ENCODE results near the gene GRB10.
"Not testable (repeated sequence)": the region's sequence is repeated elsewhere in the genome, so short reads cannot be mapped to it uniquely, and the experiment has no call there.

The GRB10 gene

DNA sequence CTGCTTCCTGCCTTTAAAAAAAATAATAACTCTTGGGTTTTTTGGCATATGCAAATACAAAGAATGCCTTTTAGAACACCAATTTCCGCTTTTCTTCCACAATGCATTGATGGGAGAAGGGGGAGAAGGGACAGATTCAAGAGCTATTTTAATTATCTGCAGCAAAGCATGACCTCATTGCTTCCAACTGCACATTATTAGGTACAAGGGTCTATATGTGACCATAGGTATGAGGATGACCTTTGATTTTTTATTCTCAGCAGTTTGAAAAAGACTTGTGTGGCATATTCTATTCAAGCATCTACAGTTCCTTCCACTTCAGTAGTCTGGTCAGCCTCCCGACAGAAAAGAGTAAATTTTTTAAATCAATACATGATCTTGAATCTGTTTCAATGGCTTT, 39.7 kb downstream of the GRB10 start:
- no peak for DNase-seq (ENCODE audit: low read depth)

DNA sequence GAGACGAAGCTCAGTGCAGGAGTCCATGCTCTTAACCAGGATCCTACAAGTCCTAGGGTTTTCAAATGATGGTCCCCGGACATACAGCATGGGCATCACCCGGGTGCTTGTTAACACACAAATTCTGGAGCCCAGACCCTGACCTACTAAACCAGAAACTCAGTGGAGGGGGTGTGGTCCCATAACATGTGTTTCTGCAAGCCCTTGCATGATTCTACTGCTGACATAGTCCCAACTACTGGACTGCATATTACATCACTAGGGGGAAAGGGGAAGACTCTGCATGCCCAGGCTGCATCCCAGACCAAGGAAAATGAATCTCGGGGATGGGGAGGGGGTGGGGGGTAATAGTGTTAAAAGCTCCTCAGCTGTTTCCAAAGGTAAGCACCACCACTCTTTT, 40.3 kb downstream of the GRB10 start:
- DNase-seq (ENCODE audit: low read depth) = no peak

DNA sequence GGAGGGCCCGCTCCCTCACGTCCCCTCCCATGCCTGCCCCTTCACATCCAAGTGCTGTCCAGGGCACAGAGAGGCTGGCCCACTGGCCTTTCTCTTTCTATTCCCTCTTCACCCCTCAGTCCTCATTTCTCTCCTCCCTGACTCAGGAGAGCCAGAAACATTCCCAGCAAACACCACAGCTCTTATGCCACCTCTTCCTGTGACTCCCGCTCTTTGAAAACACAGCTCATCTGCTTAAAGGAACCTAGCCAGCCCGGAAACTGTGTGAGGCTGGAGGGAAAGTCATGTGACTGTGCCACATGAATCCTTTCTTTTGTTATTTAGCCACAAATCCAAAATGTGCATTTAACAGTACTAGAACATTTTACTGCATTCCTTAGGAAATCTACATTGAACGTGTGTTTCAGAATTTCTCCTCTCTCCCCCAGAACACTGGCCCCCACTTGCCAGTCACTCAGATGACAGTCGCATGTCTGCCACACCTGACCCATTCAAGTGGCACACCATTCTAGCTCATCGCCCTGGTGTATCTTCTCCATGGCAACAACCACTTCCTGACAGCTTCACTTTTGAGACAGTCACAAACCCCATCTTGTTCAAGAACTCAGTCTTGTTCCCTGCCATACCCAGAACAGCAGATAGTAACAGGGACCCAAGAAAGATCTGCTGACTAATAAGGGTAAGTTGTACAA, 42.8 kb downstream of the GRB10 start:
- DNase-seq (ENCODE audit: low read depth) = no peak

DNA sequence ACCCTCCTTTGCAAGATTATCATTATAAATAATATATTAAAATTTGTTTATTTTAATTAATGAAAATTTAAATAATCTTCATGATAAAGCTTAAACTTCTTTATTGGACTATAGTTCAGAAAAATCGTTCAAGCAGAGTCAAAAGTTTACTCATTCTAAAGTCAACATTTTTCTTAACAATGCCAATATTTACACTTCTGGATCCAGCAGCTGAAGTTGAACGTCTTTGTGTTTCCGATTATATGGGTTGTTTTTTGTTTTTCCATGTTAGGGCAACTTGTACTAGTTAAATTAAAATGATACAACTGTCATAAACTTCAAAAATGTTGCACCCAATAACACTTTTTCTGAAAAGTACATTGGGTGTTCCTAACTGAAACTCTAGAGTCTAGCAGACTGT, 43.8 kb downstream of the GRB10 start:
- DNase-seq (ENCODE audit: low read depth) = no peak

DNA sequence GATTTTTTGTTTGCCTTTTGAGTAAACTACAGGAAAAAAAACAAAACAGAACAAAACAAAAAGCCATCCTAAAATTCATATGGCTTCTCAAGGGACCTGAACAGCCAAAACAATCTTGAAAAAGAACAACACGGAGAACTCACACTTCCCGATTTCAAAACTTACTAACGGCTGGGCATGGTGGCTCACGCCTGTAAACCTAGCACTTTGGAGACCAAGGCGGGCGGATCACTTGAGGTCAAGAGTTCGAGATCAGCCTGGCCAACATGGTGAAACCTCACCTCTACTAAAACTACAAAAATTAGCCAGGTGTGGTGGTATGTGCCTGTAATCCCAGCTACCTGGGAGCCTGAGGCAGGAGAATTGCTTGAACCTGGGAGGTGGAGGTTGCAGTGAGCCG, 46.9 kb downstream of the GRB10 start:
- not testable (repeated sequence) for DNase-seq (ENCODE audit: low read depth)

DNA sequence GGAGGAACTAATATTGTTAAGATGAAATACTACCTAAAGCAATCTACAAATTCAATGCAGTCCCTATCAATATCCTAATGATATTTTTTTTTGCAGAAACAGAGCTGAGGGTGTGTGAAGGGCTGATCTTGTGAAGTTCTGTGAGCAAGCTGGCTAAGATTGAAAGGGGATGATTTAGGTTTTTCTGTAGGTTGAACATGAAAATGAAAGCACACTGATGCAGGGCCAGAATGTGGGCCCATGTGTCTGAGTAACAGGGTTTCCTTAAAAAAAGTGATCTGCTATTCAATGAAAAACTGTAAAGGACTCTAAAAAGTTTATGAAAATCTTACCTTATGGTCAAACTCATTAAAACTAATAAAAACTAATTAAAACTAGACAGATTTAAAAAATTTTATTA, 47.4 kb downstream of the GRB10 start:
- DNase-seq (ENCODE audit: low read depth) = no peak

DNA sequence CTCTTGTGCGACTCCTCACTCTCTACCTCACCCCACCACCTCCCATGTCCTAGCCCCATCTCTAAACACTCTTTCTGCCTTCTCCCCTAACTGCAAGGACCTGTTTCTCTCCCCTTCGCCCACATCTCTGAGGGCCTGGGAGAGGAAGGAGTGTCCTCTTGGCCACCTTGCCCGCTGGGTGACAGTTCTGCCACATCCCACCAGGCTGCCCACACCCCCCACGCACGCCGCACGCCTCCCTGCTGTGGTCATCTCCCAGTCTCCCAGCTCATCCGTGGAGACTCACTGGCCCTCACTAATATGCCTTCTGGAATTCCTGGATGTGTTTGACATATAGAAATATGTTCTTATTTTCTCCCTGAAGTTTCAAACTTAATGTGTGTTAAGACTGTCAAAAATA, 48.5 kb downstream of the GRB10 start:
- no peak for DNase-seq (ENCODE audit: low read depth)

DNA sequence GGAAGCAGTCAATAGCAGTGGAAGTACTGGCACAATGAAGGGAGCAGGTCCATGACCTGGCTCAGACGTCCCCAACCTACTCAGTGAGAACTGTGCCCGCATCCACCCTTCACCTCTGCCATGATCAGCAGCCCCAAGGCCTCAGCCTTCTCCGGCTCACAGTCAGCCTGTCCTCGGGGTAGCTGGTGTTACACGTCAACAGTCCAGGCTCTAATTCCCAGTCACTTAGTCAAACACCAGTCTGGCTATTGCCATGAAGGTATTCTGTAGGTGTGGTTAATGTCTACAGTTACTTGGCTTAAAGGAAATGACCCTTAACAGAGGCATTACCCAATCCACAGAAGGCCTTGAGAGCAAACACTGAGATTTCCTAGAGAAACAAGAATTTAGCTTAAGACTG, 49.1 kb downstream of the GRB10 start:
- no peak for DNase-seq (ENCODE audit: low read depth)

DNA sequence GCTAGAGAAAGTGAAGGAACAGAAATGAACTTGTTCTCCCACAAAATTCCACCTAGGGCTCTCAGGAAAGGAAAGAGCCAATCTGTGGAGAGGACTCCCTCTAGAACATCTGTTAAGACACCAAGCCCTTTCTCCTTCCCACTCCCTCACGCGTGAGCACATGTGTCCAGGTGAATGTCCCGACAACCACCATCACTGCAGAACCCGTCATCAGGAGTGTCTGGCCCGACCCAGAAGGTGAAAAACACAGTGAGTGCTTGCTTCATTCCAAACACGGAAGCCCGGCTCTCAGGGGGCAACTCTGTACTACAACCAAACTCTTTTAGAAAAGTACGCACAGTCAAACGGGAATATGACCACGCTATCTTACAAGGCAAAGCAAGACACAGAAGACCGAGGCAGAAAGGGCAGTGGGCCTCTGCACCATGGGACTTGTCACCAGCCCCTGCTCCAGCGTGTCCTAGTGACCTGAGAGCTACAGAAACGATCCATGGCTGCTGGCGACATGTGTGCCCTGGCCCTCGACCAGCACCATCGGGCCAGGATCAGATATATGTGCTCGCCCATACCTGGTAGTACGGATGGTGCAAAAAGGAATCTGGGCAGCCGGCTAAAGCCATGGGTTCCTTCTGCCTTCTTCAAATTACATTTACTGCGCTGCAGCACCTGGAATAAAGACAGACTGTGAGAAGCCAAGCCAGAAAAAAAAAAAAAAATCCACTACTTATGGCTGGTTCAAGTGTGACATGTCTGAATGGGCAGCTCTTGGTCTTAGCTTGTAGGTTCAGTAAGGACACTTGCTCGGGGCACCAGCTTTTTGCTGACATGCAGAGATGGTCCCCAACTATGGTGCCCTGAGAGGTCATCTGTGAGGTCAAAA, 50.8 kb downstream of the GRB10 start:
- no peak for DNase-seq (ENCODE audit: low read depth)

DNA sequence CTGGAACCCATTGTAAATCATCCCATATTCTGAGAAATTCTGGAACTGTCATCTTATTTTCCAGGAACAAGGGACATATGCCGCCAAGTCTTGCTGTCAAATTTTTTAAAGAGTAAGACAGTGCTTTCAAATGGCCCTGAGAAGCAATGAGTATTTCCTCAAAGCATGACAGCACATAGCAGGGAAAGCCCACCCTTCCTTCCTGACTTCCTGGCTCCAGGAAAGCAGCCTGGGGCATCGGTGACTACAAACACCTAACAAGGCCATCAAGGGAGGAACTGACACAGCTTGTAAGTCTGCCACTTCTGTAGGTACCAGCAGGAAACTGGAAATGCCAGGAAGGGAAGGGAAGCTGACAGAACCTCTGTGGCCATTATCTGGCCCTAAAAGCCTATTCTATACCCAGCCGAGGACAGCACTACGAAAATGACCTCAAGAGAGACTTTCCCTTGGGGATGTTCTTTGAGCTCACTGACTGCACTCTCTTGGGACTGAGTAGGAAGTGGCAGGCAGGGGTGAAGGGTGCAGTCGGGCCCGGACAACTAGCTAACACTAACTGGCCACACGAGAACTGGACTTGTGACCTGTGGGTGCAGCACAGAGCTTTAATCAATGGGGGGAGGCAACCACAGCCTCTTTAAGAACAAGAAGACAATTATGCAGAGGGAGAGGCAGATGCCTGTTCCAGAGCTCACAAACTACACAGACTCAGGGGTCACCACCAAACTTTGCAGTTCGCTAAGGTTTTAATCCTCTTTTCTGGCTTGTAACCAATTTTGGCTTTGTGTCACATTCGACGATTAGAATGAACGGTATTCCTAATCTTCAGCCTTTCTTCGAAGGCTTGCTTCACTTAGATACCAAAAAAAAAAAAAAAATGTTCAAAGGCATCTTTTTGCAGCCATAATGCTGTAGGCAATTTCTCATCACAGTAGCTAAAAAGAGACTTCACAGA, 52.0 kb downstream of the GRB10 start:
- no peak for DNase-seq (ENCODE audit: low read depth)

DNA sequence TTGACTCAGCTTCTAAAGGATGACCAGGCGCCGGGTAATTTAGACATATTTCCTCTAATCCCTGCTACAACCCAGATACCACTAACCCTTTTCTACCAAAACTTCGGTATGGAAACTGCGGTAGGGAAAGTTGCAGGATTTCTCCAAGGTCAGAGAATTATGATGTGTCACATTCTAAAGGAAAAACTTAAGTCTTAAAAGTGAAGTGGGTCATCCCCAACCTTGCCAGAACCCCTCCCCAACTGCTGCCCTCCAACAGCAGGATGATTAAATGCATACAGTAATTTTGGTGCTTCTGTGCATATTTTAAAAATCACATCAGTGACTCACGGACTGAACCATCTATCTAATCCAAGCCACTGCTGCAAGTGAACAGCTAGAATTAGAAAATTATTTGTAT, 52.7 kb downstream of the GRB10 start:
- DNase-seq (ENCODE audit: low read depth) = no peak

DNA sequence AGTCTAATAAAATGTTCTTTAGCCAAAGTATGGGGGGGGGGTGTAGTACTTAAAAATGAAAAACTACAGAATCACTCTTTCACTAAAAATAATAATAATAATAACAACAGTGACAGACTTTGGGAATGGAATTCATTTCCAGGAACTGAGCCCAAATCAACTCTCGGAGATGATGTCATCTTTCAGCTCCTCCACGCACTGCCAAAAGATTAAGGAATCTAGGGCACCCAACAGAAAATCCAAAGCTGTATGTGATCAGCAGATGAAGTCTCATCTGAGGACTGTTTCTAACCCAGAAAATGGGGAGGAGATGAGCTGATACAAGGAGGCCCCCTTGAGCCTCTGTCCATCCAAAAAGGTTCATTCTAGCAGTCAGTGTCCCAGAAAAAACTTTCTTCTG, 54.5 kb downstream of the GRB10 start:
- DNase-seq (ENCODE audit: low read depth) = no peak

DNA sequence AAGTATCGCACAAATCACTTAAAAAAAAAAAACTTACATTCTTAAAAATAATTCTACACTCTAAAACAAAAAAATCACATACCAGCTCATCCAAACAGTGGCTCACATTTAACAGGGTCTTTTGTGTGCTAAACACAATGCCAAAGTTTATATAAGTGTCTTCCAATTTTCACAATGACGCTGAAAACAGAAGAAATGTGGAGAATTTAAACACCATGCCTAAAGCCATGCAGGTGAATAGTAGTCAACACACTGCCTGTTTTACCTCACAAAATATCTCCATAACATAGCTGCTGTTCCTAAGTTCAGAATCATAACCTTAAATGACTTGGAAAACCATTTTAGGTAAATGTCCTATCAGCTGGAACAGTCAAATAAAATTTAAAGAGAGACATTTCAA, 55.0 kb downstream of the GRB10 start:
- no peak for DNase-seq (ENCODE audit: low read depth)

DNA sequence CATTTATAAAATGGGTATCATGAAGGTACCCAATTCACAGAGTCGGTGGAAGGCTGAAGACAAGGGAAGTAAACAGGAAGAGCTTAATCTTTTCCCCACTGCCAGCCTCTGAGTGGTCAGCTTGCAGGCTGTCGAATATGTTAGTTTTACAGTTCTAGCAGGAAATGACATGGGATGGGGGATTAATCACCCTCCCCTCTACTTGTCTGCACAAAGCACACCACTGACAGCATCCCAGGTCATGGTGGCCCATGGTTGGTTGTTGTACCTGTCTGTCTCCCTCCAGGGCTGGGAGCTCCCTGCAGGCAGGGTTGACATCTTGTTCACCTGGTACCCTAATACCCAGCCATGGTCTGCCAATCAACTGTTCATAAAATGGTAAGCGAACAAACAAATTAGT, 55.6 kb downstream of the GRB10 start:
- no peak for DNase-seq (ENCODE audit: low read depth)

DNA sequence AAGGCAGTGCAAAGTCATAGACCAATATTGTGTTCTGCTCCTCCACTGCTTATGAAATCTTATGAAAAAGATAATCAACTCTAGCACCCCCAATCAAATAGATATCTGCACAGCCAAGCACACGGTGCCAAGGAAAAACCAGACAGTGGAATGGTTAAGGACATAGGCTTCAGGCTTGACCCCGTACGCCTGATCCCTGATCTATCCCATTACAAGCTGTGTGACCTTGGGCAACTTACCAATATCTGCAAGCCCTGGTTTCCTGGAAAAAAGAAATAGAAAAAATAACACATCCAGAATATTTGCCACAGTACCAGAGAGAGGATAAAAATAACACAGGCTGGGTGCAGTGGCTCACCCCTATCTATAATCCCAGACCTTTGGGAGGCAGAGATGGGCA, 56.9 kb downstream of the GRB10 start:
- DNase-seq (ENCODE audit: low read depth) = no peak

DNA sequence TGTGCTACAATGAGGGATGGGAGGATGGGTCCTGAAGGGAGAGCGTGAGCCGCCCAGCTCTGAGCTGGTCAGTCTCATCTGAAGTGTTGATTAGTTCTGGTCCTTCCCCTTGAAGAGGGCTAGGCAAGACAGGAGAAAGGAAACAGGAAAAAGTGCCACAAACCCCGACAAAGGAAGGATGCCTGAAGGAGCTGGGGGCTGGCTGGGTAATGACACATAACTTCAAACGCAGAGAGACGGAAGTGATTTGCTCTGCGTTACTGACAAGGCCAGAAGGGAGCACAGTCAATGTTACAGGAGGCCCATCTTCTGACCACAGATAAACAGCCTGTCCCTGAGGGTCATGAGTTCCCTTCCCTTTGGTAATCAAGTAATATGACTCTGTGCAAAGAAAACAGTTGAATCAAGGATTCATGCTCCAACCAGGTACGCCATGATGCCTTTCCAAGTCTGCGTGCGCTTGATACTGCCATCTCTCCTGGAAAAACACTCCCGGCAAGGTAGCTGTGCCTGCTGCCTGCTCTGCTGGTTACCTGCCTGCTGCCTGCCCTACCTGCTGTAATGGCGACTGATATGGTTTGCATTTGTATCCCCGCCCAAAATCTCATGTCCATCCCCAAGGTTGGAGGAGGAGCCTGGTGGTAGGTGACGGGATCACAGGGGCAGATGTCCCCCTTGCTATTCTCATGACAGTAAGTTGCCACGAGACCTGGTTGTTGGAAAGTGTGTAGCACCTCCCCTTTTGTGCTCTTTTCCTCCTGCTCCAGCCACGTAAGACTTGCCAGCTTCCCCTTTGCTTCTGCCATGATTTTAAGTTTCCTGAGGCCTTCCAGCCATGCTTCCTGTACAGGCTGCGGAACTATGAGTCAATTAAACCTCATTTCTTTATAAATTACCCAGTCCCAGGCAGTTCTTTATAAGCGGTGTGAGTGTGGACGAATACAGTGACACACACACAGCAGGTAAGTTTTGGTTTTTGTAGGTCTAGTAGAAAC, 57.9 kb downstream of the GRB10 start:
- no peak for DNase-seq (ENCODE audit: low read depth)

DNA sequence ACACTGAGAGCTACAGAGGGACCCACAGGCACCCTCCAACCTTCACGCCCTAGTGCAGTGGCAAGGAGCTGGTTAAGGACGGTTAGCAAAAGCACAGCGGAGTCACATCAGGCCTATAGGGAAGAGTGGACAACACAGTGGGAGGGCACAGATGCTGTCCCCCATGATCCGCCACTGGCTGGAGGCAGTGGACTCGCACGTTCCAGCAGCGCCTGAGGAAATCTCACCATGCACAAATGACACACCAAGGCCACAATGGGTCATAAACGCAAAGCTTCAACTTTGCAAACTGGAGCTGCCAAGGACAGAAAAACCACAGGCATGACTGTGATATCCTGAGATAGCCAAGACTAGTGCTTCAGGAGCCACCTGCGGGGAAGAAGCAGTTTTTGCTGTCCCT, 58.8 kb downstream of the GRB10 start:
- DNase-seq (ENCODE audit: low read depth) = no peak

DNA sequence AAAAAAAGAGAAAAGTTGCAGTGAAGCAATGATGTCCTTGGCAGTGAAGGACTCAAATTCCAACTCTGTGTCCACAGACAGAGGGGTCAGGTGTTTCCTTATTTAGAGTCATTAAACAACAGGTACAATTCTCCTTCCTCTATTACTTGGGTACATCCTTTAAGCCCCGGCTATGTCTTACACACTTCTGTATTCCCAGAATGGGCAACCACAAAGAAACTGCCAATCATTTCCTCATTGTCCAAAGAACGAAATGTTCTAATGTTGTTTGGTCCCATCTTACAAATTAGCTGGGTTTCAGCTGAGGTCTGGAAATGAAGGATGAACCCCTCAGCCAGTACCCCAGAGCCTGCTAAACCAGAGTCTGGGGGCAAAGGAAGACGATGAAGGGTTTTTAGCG, 59.5 kb downstream of the GRB10 start:
- no peak for DNase-seq (ENCODE audit: low read depth)

DNA sequence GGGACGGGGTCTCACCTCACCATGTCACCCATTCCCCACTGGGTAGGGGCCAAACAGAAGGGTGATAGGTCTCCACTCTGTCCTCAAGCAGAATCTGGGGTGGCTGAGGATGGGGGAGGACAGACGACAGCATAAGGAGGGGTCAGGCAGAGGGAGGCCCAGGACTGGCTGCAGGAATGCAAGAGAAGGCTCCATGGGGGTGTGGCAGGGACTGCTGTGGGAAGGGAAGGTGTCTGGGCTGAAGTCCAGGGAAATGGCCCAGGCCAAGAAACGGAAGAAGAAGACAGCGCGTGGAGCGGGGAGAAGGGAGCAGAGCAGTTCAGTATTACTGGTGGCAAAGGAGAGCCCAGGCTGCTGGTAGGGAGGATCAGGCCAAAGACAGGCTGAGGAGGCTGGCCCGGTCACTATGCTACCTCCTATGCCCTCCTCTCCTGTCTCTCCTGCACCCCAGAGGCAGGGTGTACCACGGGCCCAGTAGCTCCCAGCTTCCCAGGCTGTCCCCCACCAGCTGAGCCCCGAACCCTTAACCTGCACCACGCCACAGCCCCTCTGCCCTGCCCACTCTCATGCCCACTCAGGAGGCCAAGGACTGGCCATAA, 60.9 kb downstream of the GRB10 start:
- no peak for DNase-seq (ENCODE audit: low read depth)

DNA sequence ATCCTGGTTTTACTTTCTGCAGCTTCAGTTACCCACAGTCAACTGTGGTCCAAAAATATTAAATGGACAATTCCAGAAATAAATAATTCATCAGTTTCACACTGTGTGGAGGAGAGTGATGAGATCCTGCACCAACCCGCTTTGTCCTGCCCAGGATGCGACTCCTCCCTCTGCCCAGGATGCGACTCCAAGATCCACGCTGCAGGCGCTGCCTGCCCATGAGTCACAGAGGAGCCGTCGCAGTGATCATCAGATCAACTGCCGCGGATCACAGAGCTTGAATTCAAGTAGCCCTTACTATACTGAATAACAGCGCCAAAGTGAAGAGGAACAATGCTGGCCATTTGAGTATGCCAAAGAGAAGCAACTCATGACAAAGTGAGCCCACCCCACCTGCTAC, 61.5 kb downstream of the GRB10 start:
- DNase-seq (ENCODE audit: low read depth) = no peak

DNA sequence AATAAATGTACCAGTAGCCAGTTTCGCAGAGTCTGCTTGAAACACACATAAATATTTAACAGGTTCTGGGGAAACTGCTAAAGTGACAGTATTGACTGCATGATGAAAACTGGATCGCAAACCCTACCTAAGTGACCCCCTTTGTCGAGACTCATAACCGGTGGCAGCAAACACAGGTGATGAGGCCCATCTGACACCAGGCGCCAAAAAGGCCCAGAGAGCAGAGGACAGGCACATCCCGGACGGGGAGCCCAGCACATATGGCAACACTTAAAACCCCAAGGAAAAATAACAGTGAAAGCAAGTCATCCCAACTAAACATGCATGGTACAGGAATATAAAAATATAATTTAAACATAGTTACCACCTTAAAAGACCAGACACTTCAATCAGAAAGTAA, 62.4 kb downstream of the GRB10 start:
- no peak for DNase-seq (ENCODE audit: low read depth)

All from fibroblast of the conjunctiva (primary cell).